Spleen (tissue), 7 donors: ENCODE measurements around the gene ARMS2.

Experiments
- CTCF ChIP-seq, 11 experiments: fragments of 200-600 bp in 7 of 11; fragments of 450-650 bp in 4 of 11; sonication (generic) in 4 of 11; IDR thresholded peaks in 8 of 11; conservative IDR thresholded peaks in 3 of 11; 1 replicate in 7 of 11; 2 replicates in 4 of 11; pipeline versions ENCODE4 v1.4.0 to v1.8.0; 2016 to 2021; ENCODE audit warnings: antibody characterized with exemption in 11 of 11, inconsistent platforms in 4 of 11, mild to moderate bottlenecking in 1 of 11
- POLR2A ChIP-seq, 3 donors: fragments of 450-650 bp; IDR thresholded peaks; one replicate each; pipeline ENCODE4 v1.5.1; 2017; ENCODE audit warnings: antibody characterized with exemption in 3 of 3, mild to moderate bottlenecking in 1 of 3
- POLR2AphosphoS5 ChIP-seq, 3 donors: sonication (generic); formaldehyde crosslinking; IDR thresholded peaks; one replicate each; pipeline ENCODE4 v1.5.1; 2017; ENCODE audit warnings: antibody characterized with exemption in 3 of 3
- donor health status: DM: no; HTN: no; CAD: no; lungs with moderate emphysema.
- donor health status: DM: no; HTN: no; CAD: no.
- donor health status: DM: no; HTN: no; CAD: no.

GRCh38 chr10:122495406-122496340 lies 41.2 kb downstream of the ARMS2 start:
- TF ChIP-seq CTCF (IDR thresholded peaks at IDR 0.05 in 8 of 11, conservative IDR thresholded peaks at IDR 0.05 in 3 of 11) = no peak
- no peak for TF ChIP-seq POLR2AphosphoS5 (IDR thresholded peaks at IDR 0.05)
- no peak for TF ChIP-seq POLR2A (IDR thresholded peaks at IDR 0.05)
